Pancreas (tissue), 10 donors: ENCODE data around the gene ERCC8. TPM values are rescaled to one million over a fixed set of nuclear protein-coding genes. Genes with fewer than 3 reads are reported as not detected.

Experiments
- ATAC-seq, 4 donors: fragments of 200-7000 bp; cut with Tn5 transposase; one replicate each; pipeline versions ENCODE4 v1.8.0 to v1.9.1; 2020; ENCODE audit warnings: mild to moderate bottlenecking in 4 of 4, moderate library complexity in 4 of 4
- DNase-seq, 6 donors: peaks; one replicate each; pipeline ENCODE4 v3.0.0-alpha.2; 2020
- FAIRE-seq: peaks from 2 replicates; lab custom pipeline; 2012; peaks lifted over from hg19 to GRCh38; lab: Jason Lieb, UNC
- H3K27ac ChIP-seq, 4 donors: fragments of 200-600 bp; sonication (generic); 1 replicate in 3 of 4; 2 replicates in 1 of 4; pipeline versions ENCODE4 v1.5.0 to v1.8.0; 2020
- H3K27me3 ChIP-seq, 4 donors: fragments of 200-600 bp; one replicate each; pipeline ENCODE4 v1.8.0; 2021
- H3K36me3 ChIP-seq, 3 donors: fragments of 200-600 bp; sonication (generic) in 1 of 3; one replicate each; pipeline versions ENCODE4 v1.5.0 to v1.8.0; 2020 to 2021
- H3K4me1 ChIP-seq, 3 donors: fragments of 200-600 bp; one replicate each; pipeline ENCODE4 v1.8.0; 2021
- H3K4me3 ChIP-seq, 4 donors: fragments of 200-600 bp; sonication (generic) in 2 of 4; one replicate each; pipeline versions ENCODE4 v1.5.0 to v1.8.0; 2020 to 2021
- H3K9me3 ChIP-seq, 4 donors: fragments of 200-600 bp; one replicate each; pipeline ENCODE4 v1.8.0; 2021
- WGBS, 2 donors: extraction: QIAGEN DNeasy Blood & Tissue Kit; methylation state at CpG; one replicate each; pipeline ENCODE4 v1.1.7; 2013; 5-methylcytosine and 5-hydroxymethylcytosine counted together
- intact Hi-C, 3 donors: fragments of 100-400 bp; cut with DNase I; formaldehyde crosslinking; loops; one replicate each; pipeline versions ENCODE4 v1.11.1 to v1.14.2; 2022
- polyA plus RNA-seq, 2 donors: library from polyadenylated mRNA; stranded (reverse); fragments of 200-250 nt; gene quantifications; one replicate each; pipeline ENCODE4 v1.2.3, GENCODE V29; 2013
- total RNA-seq, 6 donors: library from RNA; stranded (reverse); fragmentation: NEBNext Ultra II Directional in 4 of 6; extraction: Animal tissue kit (Norgen Biotek cat#: 25700) in 4 of 6; gene quantifications; one replicate each; pipeline versions ENCODE4 v1.2.1 to v1.2.4, GENCODE V29; 2021 to 2023
- TF ChIP-seq, protein P1 (sequence below), 4 donors: fragments of 200-600 bp; sonication (generic) in 3 of 4; IDR thresholded peaks; one replicate each; pipeline versions ENCODE4 v1.5.0 to v1.8.0; 2021; ENCODE audit warnings: antibody characterized with exemption in 4 of 4
- donor health status: healthy with polysubstance abuse.
- donor health status: DM: no; HTN: no; CAD: no; lungs with moderate emphysema.
- donor health status: DM: no; HTN: no; CAD: no.
- donor health status: control.
- donor health status: control.
- donor health status: Bipolar disorder and iron deficiency.
- donor health status: DM: yes; HTN: yes; CAD: no.
- donor health status: DM: no; HTN: no; CAD: no.
- donor health status: DM: no; HTN: no; CAD: no.
- donor health status: DM: yes; HTN: yes; CAD: no.

The ERCC8 gene
- total and polyA plus RNA-seq, 8 donors = 2.6 to 5.0 (median 4.0) TPM

- H3K4me1 ChIP-seq = peaks cover 0 to 14% (median 0%) of the 10 kb centered on the region in 3 donors
- H3K4me3 ChIP-seq = no peak overlapping the region
- FAIRE-seq (no peak), DNase-seq (no peak), ATAC-seq (no peak)
- H3K9me3 ChIP-seq = peaks cover 0 to 3% (median 0%) of the 10 kb centered on the region in 4 donors
- no peak overlapping the region for H3K27ac ChIP-seq
- H3K27me3 ChIP-seq = no peaks in the 10 kb centered on the region
- WGBS, 2 donors = 89 to 90% methylated on average over 1 of the region's 1 CpG
- TF ChIP-seq, protein P1, sequence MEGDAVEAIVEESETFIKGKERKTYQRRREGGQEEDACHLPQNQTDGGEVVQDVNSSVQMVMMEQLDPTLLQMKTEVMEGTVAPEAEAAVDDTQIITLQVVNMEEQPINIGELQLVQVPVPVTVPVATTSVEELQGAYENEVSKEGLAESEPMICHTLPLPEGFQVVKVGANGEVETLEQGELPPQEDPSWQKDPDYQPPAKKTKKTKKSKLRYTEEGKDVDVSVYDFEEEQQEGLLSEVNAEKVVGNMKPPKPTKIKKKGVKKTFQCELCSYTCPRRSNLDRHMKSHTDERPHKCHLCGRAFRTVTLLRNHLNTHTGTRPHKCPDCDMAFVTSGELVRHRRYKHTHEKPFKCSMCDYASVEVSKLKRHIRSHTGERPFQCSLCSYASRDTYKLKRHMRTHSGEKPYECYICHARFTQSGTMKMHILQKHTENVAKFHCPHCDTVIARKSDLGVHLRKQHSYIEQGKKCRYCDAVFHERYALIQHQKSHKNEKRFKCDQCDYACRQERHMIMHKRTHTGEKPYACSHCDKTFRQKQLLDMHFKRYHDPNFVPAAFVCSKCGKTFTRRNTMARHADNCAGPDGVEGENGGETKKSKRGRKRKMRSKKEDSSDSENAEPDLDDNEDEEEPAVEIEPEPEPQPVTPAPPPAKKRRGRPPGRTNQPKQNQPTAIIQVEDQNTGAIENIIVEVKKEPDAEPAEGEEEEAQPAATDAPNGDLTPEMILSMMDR (IDR thresholded peaks at IDR 0.05) = no peak
- intact Hi-C loops = no loop called here
- H3K36me3 ChIP-seq = no peaks in the 10 kb centered on the region
These were observed 117.7 kb downstream of the ERCC8 start for GRCh38 chr5:60827201-60827600.

- no peak for FAIRE-seq
- TF ChIP-seq, protein P1 (IDR thresholded peaks at IDR 0.05) = no peak
- Histone ChIP-seq H3K4me3 (no peak overlapping the region), H3K27me3 (no peaks in the 10 kb centered on the region), H3K9me3 (peaks cover 0 to 3% (median 0%) of the 10 kb centered on the region in 4 donors), H3K4me1 (peaks cover 0 to 14% (median 0%) of the 10 kb centered on the region in 3 donors), H3K27ac (no peak overlapping the region), H3K36me3 (no peaks in the 10 kb centered on the region)
- ATAC-seq = no peak
- intact Hi-C loops = no loop called here
- no peak for DNase-seq
These were observed 118.2 kb downstream of the ERCC8 start for GRCh38 chr5:60826653-60827052.

Other genes starting within 250 kb of the ERCC8 start
- under 1 TPM; 0.08 to 0.37 (median 0.27) TPM for gene DEPDC1B, start 244.9 kb downstream of the ERCC8 start, total RNA-seq
- under 1 TPM; 0.11 to 0.31 TPM for gene DEPDC1B, start 244.9 kb downstream of the ERCC8 start, polyA plus RNA-seq
- 10 to 100 TPM in 2 of 6 donors, 1 to 10 TPM in 4; 6.1 to 11.1 (median 6.8) TPM for gene ELOVL7, start 100.8 kb downstream of the ERCC8 start, total RNA-seq
- 1 to 10 TPM; 3.4 to 4.4 TPM for gene ELOVL7, start 100.8 kb downstream of the ERCC8 start, polyA plus RNA-seq
- gene NDUFAF2, start 135 bp upstream of the ERCC8 start, total RNA-seq = 10 to 100 TPM in 5 of 6 donors, 1 to 10 TPM in 1; 9.4 to 14.8 (median 11.6) TPM
- 10 to 100 TPM; 22.8 to 28.6 TPM for gene NDUFAF2, start 135 bp upstream of the ERCC8 start, polyA plus RNA-seq
- 10 to 100 TPM; 20.6 to 36.4 (median 26.3) TPM for gene SMIM15, start 217.4 kb upstream of the ERCC8 start, total RNA-seq
- gene SMIM15, start 217.4 kb upstream of the ERCC8 start, polyA plus RNA-seq = 10 to 100 TPM; 14.4 to 16.2 TPM